Stimulated activated CD8-positive, alpha-beta memory T cell treated with anti-CD3 and anti-CD28 coated beads, Interleukin-12 subunit alpha, Interleukin-12 subunit beta, amount 100 ng/mL, for 24 hours (primary cell): ENCODE results near the gene KRT28.
"Not testable (repeated sequence)": the region's sequence is repeated elsewhere in the genome, so short reads cannot be mapped to it uniquely, and the experiment has no call there.

Experiments used
- DNase-seq: peaks from one replicate; pipeline ENCODE4 v3.0.0-alpha.2; 2020; ENCODE audit errors: extremely low read depth

KRT28 gene

GRCh38 chr17:40818733-40819527 lies 19.2 kb upstream of the KRT28 start:
- DNase-seq: peak; percentile 63

GRCh38 chr17:40818343-40818732 lies 18.6 kb upstream of the KRT28 start:
- DNase-seq: no peak

GRCh38 chr17:40817103-40817682 lies 17.4 kb upstream of the KRT28 start:
- DNase-seq: no peak

- DNase-seq: no peak
Measured at GRCh38 chr17:40816569-40816968, 16.8 kb upstream of the KRT28 start.

GRCh38 chr17:40815381-40815780 lies 15.6 kb upstream of the KRT28 start:
- DNase-seq: no peak

GRCh38 chr17:40814657-40815056 lies 14.9 kb upstream of the KRT28 start:
- DNase-seq: not testable (repeated sequence)

- no peak for DNase-seq
Measured at GRCh38 chr17:40813804-40814203, 14.0 kb upstream of the KRT28 start.

- no peak for DNase-seq
Measured at GRCh38 chr17:40812639-40813038, 12.9 kb upstream of the KRT28 start.

GRCh38 chr17:40810494-40810893 lies 10.7 kb upstream of the KRT28 start:
- no peak for DNase-seq

- no peak for DNase-seq
Measured at GRCh38 chr17:40809721-40810421, 10.1 kb upstream of the KRT28 start.

GRCh38 chr17:40806131-40806530 lies 6.4 kb upstream of the KRT28 start:
- no peak for DNase-seq

- peak; percentile 35 for DNase-seq
Measured at GRCh38 chr17:40803617-40804082, 3.9 kb upstream of the KRT28 start.

- DNase-seq: no peak
Measured at GRCh38 chr17:40801157-40801556, 1.4 kb upstream of the KRT28 start.

GRCh38 chr17:40800381-40800780 lies 622 bp upstream of the KRT28 start:
- DNase-seq: no peak

- DNase-seq: no peak
Measured at GRCh38 chr17:40796846-40797245, 2.9 kb downstream of the KRT28 start.

GRCh38 chr17:40795019-40795667 lies 4.6 kb downstream of the KRT28 start:
- DNase-seq: no peak

GRCh38 chr17:40794466-40794865 lies 5.3 kb downstream of the KRT28 start:
- DNase-seq: no peak

GRCh38 chr17:40793832-40794231 lies 5.9 kb downstream of the KRT28 start:
- DNase-seq: no peak

GRCh38 chr17:40791787-40792436 lies 7.8 kb downstream of the KRT28 start:
- DNase-seq: no peak

- DNase-seq: no peak
Measured at GRCh38 chr17:40791111-40791510, 8.6 kb downstream of the KRT28 start.

- no peak for DNase-seq
Measured at GRCh38 chr17:40782450-40782849, 17.3 kb downstream of the KRT28 start, which contains the start of gene KRT27. TSS of gene KRT27 (minus strand) at chr17:40782550. CDS start at chr17:40782493, 57 bp downstream.
